GM21786 (cell line): ENCODE results near the gene RGS16.
A peak's percentile ranks its signal among the peaks of the same experiment; 100 is the strongest.

Source experiments
- ATAC-seq: cut with Tn5 transposase; IDR thresholded peaks from one replicate; pipeline ENCODE4 v1.9.1; 2021; ENCODE audit not compliant: unreplicated experiment

The RGS16 gene

GRCh38 chr1:182610606-182611194 is 6.5 kb upstream of the RGS16 start:
- ATAC-seq, result no peak

- no peak for ATAC-seq
Measured at GRCh38 chr1:182608845-182609610, 4.8 kb upstream of the RGS16 start.

GRCh38 chr1:182608236-182608635 is 4.0 kb upstream of the RGS16 start:
- ATAC-seq, result no peak

GRCh38 chr1:182607566-182607965 is 3.4 kb upstream of the RGS16 start:
- no peak for ATAC-seq

- ATAC-seq, result peak; percentile 11
Measured at GRCh38 chr1:182603646-182604174, 479 bp downstream of the RGS16 start.

GRCh38 chr1:182602935-182603645 is 1.1 kb downstream of the RGS16 start:
- no peak for ATAC-seq

DNA sequence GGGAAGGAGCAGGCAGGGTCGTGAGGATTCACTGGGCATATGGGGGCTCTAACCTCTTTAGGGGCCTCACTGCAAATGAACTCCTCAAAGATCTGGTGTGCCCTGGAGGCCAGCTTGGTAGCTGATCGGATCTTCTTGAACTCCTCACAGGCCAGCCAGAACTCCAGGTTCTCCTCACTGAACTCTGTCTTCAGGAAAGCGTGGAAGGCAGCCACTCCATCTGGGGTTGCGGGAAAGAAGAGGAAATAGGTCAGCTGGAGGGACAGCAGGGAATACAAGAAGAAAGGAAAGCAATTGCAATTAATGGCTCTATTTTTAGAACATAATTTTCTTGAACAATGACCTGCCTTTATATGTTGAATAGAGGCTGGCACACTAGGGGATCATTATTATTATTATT is 2.3 kb downstream of the RGS16 start:
- ATAC-seq, result no peak

GRCh38 chr1:182601416-182601786 is 2.8 kb downstream of the RGS16 start:
- peak; percentile 24 for ATAC-seq

- no peak for ATAC-seq
Measured at GRCh38 chr1:182600745-182601415, 3.3 kb downstream of the RGS16 start.

GRCh38 chr1:182600036-182600713 is 4.0 kb downstream of the RGS16 start:
- no peak for ATAC-seq

DNA sequence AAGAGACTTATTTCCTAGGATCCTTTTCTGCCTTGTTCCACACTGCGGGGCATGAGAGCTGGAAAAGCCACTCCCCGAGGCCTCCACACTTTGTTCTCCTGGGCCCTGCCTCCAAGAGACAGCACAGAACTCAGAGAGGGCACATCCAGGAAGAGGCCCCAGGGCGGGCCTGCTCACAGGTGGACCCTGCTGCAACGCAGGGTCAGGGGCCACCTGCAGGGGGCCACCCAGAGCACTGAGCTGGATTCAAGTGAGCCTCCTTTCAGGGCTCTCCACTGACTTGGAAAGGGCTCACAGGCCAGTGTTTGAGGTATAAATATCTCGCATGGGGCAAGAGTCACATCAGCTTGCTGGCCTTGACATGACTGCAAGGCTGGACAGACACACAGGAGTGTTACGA is 4.8 kb downstream of the RGS16 start:
- ATAC-seq, result no peak

GRCh38 chr1:182598296-182598695 is 5.9 kb downstream of the RGS16 start:
- ATAC-seq, result no peak

- ATAC-seq, result no peak
Measured at GRCh38 chr1:182596934-182597333, 7.3 kb downstream of the RGS16 start.

DNA sequence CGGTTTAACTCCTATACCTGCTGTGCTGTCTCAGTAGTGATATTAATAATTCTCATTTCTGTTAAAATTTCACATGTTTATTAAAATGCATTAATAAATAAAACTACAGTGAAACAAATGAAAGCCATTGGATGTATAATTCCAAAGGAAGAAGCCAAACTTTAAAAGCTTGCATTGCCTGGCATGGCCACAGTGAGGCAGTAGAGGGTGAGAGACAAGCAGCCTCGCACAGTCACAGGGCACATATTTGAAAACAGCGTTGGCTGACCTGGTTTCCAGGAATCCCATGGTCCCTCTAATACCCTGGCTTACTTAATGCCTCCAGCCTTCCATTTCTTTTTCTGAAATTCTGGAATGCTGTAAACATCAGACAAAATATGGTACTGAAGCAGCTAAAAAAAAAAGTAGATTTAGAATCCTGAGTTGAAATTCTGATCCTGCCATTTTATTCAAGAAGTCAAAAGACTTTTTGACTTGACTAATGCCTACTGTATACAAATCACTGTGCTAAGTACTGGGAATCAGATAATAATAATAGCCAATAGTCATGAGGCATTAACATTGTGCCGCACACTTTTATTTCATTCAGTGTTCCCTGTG is 8.4 kb downstream of the RGS16 start:
- ATAC-seq, result no peak

- ATAC-seq, result no peak
Measured at GRCh38 chr1:182589931-182590330, 14.3 kb downstream of the RGS16 start.

DNA sequence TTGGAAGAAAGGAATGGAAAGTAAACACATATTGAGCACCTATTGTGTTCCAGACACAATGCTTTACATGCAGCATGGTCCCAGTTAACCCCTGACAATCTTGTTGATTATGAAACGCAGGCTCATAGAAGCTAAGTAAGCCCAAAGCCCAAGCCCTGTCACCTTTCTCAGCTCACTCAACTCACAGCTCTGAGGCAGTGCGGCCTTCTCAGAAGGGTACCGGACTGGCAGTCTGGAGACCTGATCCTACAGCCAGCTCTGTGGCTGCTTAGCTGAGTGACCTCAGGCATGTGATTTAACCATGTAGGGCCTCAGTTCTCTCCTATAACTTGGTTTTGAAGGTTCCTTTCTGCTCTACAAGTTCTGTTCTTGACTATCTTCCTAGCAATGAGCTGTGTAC is 14.7 kb downstream of the RGS16 start:
- peak; percentile 7 for ATAC-seq

DNA sequence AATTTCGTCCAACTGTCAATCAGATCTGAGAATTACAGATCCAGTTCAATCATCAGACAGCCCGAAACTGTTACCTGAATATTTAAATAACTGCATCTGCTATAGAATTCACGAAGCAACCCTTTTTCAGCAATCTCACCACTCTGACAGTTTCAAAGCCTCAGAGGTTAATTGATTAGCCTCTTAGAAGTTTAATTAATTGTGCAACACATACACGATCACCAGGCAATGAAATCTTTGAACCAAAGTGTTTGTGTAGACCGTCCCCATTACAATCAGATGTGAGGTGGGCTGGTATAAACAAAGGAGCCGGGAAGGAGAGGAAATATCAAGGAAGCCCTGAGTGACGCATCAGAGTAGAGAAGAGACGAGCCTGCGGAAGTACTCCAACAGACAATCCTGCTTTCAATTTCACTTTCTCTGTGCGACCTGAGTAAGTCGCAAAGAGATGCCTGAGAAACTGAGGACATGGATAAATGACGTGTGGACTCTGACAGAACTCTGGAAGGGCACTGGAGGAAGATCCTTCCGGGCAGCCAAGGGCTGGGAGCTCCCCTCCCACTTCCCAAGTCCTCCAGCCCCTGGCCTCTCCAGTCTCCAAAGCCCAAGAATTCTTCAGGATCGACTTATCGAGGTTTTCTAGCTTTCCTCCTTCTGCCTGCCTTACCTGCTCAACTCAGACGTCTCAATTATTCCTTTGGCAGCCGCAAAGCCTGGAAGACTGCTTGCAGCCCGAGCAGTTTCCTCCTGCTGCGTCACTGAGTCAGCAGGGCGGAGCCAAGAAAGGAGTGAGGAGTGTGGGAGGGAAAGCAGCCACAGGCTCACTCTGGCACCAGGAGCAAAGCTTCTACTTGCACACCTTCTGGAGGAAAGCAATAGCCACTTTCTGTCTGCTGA is 15.4 kb downstream of the RGS16 start, which contains the start of gene RNASEL:
Gene RNASEL, minus strand, starts transcription at position 757 of the 897 bp plus-strand sequence. CDS start 2,450 bp downstream, outside the sequence.
- ATAC-seq, result peak; percentile 80

- no peak for ATAC-seq
Measured at GRCh38 chr1:182587666-182588499, 16.3 kb downstream of the RGS16 start.
